Measurements from ENCODE around the gene WDR27.

DNA sequence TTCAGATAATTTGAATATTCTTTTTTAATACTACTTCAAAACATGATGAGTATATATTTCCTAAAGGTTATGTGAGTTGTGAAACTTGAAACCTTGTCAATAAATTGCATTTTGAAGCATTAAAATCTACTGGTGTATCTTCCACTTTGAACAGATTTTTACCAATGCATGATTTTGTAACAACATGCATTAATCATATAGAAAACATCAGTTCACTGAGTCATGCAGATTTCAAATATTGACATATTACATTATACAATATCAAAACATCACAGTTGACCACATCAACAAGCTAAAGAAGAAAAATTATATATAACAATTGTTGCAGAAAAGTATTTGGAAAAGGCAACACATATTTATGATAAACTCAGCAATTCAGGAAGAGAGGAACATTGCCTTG, 158.1 kb downstream of the WDR27 start:
- TF ChIP-seq, protein P1, sequence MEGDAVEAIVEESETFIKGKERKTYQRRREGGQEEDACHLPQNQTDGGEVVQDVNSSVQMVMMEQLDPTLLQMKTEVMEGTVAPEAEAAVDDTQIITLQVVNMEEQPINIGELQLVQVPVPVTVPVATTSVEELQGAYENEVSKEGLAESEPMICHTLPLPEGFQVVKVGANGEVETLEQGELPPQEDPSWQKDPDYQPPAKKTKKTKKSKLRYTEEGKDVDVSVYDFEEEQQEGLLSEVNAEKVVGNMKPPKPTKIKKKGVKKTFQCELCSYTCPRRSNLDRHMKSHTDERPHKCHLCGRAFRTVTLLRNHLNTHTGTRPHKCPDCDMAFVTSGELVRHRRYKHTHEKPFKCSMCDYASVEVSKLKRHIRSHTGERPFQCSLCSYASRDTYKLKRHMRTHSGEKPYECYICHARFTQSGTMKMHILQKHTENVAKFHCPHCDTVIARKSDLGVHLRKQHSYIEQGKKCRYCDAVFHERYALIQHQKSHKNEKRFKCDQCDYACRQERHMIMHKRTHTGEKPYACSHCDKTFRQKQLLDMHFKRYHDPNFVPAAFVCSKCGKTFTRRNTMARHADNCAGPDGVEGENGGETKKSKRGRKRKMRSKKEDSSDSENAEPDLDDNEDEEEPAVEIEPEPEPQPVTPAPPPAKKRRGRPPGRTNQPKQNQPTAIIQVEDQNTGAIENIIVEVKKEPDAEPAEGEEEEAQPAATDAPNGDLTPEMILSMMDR (IDR thresholded peaks at IDR 0.05 in 2 of 3, conservative IDR thresholded peaks at IDR 0.05 in 1 of 3; ENCODE audit: control insufficient read depth in 2 of 3, extremely low read depth in 1 of 3, insufficient read depth in 1 of 3, low read depth in 3 of 3, low read length in 3 of 3), result no peak
- no peak for TF ChIP-seq FOXK2 (IDR thresholded peaks at IDR 0.05)
- TF ChIP-seq POLR2A (IDR thresholded peaks at IDR 0.05; ENCODE audit: low read depth, low read length), result no peak
- TF ChIP-seq SIN3A (IDR thresholded peaks at IDR 0.05; ENCODE audit: low read depth, low read length), result no peak
- TF ChIP-seq PAX8 (IDR thresholded peaks at IDR 0.05), result no peak
- no peak for TF ChIP-seq FOS (IDR thresholded peaks at IDR 0.05; ENCODE audit: borderline replicate concordance, extremely low read depth, insufficient read length)
- TF ChIP-seq ZNF24 (IDR thresholded peaks at IDR 0.05), result no peak
- TF ChIP-seq, protein P2, sequence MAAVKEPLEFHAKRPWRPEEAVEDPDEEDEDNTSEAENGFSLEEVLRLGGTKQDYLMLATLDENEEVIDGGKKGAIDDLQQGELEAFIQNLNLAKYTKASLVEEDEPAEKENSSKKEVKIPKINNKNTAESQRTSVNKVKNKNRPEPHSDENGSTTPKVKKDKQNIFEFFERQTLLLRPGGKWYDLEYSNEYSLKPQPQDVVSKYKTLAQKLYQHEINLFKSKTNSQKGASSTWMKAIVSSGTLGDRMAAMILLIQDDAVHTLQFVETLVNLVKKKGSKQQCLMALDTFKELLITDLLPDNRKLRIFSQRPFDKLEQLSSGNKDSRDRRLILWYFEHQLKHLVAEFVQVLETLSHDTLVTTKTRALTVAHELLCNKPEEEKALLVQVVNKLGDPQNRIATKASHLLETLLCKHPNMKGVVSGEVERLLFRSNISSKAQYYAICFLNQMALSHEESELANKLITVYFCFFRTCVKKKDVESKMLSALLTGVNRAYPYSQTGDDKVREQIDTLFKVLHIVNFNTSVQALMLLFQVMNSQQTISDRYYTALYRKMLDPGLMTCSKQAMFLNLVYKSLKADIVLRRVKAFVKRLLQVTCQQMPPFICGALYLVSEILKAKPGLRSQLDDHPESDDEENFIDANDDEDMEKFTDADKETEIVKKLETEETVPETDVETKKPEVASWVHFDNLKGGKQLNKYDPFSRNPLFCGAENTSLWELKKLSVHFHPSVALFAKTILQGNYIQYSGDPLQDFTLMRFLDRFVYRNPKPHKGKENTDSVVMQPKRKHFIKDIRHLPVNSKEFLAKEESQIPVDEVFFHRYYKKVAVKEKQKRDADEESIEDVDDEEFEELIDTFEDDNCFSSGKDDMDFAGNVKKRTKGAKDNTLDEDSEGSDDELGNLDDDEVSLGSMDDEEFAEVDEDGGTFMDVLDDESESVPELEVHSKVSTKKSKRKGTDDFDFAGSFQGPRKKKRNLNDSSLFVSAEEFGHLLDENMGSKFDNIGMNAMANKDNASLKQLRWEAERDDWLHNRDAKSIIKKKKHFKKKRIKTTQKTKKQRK (IDR thresholded peaks at IDR 0.05; ENCODE audit: low read depth, low read length), result no peak
- TF ChIP-seq TAF1 (IDR thresholded peaks at IDR 0.05; ENCODE audit: borderline replicate concordance, low read depth, low read length), result no peak
- no peak for TF ChIP-seq EGR1 (IDR thresholded peaks at IDR 0.05; ENCODE audit: borderline replicate concordance in 1 of 2, low read depth in 2 of 2, low read length in 2 of 2)
